HEK293 (cell line): ENCODE results near the gene TMEM51.

Source experiments
- CTCF ChIA-PET: fragments of 350-600 bp; formaldehyde crosslinking; extraction: SDS; loops from one replicate; lab custom pipeline; 2021; ENCODE audit warnings: antibody characterized with exemption; lab: Yijun Ruan, JAX
- POLR2A ChIA-PET: fragments of 300-600 bp; formaldehyde crosslinking; extraction: SDS; loops from one replicate; lab custom pipeline; 2020; ENCODE audit warnings: antibody characterized with exemption, inconsistent platforms; lab: Yijun Ruan, JAX
- H3K27ac ChIP-seq: fragments of 200-500 bp; sonication (Bioruptor generic); 2 replicates; pipeline ENCODE4 v1.5.1; 2014; ENCODE audit warnings: low read depth, low read length, control low read depth, inconsistent platforms; ENCODE audit errors: extremely low read depth
- H3K36me3 ChIP-seq, 2 experiments: fragments of 200-500 bp in 1 of 2; sonication (Bioruptor generic) in 1 of 2; 1 replicate in 1 of 2; 2 replicates in 1 of 2; pipeline ENCODE4 v1.5.1; 2014 to 2017; ENCODE audit warnings: inconsistent platforms in 2 of 2, low read length in 2 of 2; ENCODE audit not compliant: control insufficient read depth in 2 of 2, insufficient read depth in 1 of 2
- H3K4me1 ChIP-seq: fragments of 200-500 bp; sonication (Bioruptor generic); 2 replicates; pipeline ENCODE4 v1.5.1; 2014; ENCODE audit warnings: mild to moderate bottlenecking, low read length, inconsistent platforms; ENCODE audit not compliant: control insufficient read depth, insufficient read depth
- H3K4me3 ChIP-seq: 2 replicates; pipeline ENCODE4 v1.5.1; 2011; ENCODE audit warnings: low read depth, mild to moderate bottlenecking, control low read depth, low read length, moderate library complexity
- H3K9me3 ChIP-seq: fragments of 200-500 bp; sonication (Bioruptor generic); 2 replicates; pipeline ENCODE4 v1.5.1; 2014; ENCODE audit warnings: low read depth, low read length, inconsistent platforms; ENCODE audit not compliant: control insufficient read depth, insufficient read depth
- INSM2 ChIP-seq: fragments of 450-650 bp; formaldehyde crosslinking; IDR thresholded peaks from 2 replicates; pipeline ENCODE4 v1.5.1; 2016; ENCODE audit warnings: missing biosample characterization, missing genetic modification characterization
- ZFP41 ChIP-seq: fragments of 450-650 bp; formaldehyde crosslinking; IDR thresholded peaks from 2 replicates; pipeline ENCODE4 v1.5.1; 2016; ENCODE audit warnings: missing biosample characterization, missing genetic modification characterization, borderline replicate concordance
- ZIC2 ChIP-seq: fragments of 450-650 bp; formaldehyde crosslinking; IDR thresholded peaks from 2 replicates; pipeline ENCODE4 v1.5.1; 2016; ENCODE audit warnings: missing biosample characterization, missing genetic modification characterization
- ZNF169 ChIP-seq: fragments of 450-650 bp; formaldehyde crosslinking; IDR thresholded peaks from 2 replicates; pipeline ENCODE4 v1.5.1; 2016; ENCODE audit warnings: missing biosample characterization, missing genetic modification characterization
- ZNF18 ChIP-seq: fragments of 450-650 bp; formaldehyde crosslinking; IDR thresholded peaks from 2 replicates; pipeline ENCODE4 v1.5.1; 2016; ENCODE audit warnings: missing biosample characterization, missing genetic modification characterization
- ZNF433 ChIP-seq: fragments of 450-650 bp; formaldehyde crosslinking; IDR thresholded peaks from 2 replicates; pipeline ENCODE4 v1.5.1; 2016; ENCODE audit warnings: missing biosample characterization, missing genetic modification characterization, low read depth
- TF ChIP-seq, protein P1 (sequence below): fragments of 450-650 bp; formaldehyde crosslinking; conservative IDR thresholded peaks from 2 replicates; pipeline ENCODE4 v1.5.1; 2016; ENCODE audit warnings: low read depth, missing biosample characterization, missing genetic modification characterization

TMEM51 gene

GRCh38 chr1:15117671-15118325, 35.7 kb upstream of the TMEM51 start (continued):
- TF ChIP-seq, protein P1, sequence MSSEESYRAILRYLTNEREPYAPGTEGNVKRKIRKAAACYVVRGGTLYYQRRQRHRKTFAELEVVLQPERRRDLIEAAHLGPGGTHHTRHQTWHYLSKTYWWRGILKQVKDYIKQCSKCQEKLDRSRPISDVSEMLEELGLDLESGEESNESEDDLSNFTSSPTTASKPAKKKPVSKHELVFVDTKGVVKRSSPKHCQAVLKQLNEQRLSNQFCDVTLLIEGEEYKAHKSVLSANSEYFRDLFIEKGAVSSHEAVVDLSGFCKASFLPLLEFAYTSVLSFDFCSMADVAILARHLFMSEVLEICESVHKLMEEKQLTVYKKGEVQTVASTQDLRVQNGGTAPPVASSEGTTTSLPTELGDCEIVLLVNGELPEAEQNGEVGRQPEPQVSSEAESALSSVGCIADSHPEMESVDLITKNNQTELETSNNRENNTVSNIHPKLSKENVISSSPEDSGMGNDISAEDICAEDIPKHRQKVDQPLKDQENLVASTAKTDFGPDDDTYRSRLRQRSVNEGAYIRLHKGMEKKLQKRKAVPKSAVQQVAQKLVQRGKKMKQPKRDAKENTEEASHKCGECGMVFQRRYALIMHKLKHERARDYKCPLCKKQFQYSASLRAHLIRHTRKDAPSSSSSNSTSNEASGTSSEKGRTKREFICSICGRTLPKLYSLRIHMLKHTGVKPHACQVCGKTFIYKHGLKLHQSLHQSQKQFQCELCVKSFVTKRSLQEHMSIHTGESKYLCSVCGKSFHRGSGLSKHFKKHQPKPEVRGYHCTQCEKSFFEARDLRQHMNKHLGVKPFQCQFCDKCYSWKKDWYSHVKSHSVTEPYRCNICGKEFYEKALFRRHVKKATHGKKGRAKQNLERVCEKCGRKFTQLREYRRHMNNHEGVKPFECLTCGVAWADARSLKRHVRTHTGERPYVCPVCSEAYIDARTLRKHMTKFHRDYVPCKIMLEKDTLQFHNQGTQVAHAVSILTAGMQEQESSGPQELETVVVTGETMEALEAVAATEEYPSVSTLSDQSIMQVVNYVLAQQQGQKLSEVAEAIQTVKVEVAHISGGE (tag by site-specific recombination) = no peak
- TF ChIP-seq ZNF433 (tag by site-specific recombination) = no peak
- TF ChIP-seq, all 188 proteins: peak for 0

GRCh38 chr1:15118579-15118978, 35.0 kb upstream of the TMEM51 start:
- ChIA-PET POLR2A (no interaction called here), CTCF (interaction anchor here (0.7 to 2.4 kb wide), 3 partner anchors 10 to 187 kb away, joined by 3 to 14 read pairs (median 4); no protein-coding TSS in a partner anchor)
- Histone ChIP-seq H3K36me3 (no peaks in the 10 kb centered on the region), H3K4me3 (no peak overlapping the region), H3K9me3 (no peaks in the 10 kb centered on the region), H3K27ac (no peak overlapping the region), H3K4me1 (no peaks in the 10 kb centered on the region)
- TF ChIP-seq ZFP41 (tag by site-specific recombination) = no peak

DNA sequence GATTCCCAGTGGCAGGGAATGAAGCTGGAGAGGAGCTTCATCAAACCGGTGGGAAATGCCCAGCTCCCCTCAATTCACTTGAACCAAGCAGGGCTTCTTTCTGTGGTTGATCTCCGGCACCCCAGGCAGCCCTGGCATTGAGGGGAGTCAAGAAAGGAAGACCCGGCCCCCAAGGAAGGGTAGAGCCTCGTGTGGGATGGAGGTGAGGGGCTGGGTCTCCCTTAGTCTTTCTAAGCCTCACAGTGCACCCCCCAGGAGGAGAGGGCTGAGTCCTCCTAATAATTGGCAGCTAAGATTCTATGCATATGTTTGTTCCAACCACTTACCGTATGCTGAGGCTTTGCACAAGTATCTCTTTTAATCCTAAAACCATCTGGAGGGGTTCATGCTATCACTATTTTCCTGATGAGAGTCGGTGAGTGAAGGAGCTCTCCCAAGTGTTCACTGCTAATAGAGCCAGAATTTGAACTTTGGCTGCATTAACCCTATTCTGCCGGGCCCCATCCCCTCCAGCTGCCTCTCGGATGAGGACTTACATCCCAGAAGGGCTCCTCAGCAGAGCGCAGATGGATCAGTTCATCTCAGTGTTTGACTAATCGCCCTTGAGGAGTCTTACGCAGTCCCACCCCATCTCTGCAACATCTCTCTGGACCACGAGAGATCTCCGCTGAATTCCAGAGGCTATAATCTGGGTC, 33.1 kb upstream of the TMEM51 start:
- POLR2A ChIA-PET = no interaction called here

GRCh38 chr1:15122331-15122730, 31.2 kb upstream of the TMEM51 start:
- no peak overlapping the region for H3K27ac ChIP-seq
- H3K9me3 ChIP-seq = no peaks in the 10 kb centered on the region
- no peaks in the 10 kb centered on the region for H3K4me1 ChIP-seq
- H3K4me3 ChIP-seq = no peak overlapping the region
- ChIA-PET CTCF (no interaction called here), POLR2A (no interaction called here)
- no peaks in the 10 kb centered on the region for H3K36me3 ChIP-seq
- TF ChIP-seq ZNF18 = no peak
- TF ChIP-seq ZIC2 = peak; percentile 94

More for the DNA sequence above, 33.1 kb upstream of the TMEM51 start:
- Histone ChIP-seq H3K9me3 (no peaks in the 10 kb centered on the region), H3K4me1 (no peaks in the 10 kb centered on the region)
- TF ChIP-seq INSM2 (tag by site-specific recombination) = no peak
- TF ChIP-seq ZNF169 (tag by site-specific recombination) = no peak
- TF ChIP-seq, all 188 proteins: peak for 0
- CTCF ChIA-PET = interaction anchor here (0.5 to 2.4 kb wide), 3 partner anchors 8 to 310 kb away, joined by 3 to 14 read pairs (median 3); no protein-coding TSS in a partner anchor
- H3K4me3 ChIP-seq = no peak overlapping the region
- H3K27ac ChIP-seq = no peak overlapping the region
- no peaks in the 10 kb centered on the region for H3K36me3 ChIP-seq
